ENCODE measurements around the gene CCDC146. TPM values are rescaled to one million over a fixed set of nuclear protein-coding genes. Genes with fewer than 3 reads are reported as not detected.

Gene CCDC146
- total RNA-seq, 1 experiment from 2014 or later = 0.72 TPM

- Histone ChIP-seq H3K56ac (ENCODE audit: insufficient read length, low read depth, low read length) (no peak overlapping the region), H3K79me1 (ENCODE audit: insufficient read depth, low read depth, low read length, poor library complexity, severe bottlenecking) (no peaks in the 10 kb centered on the region), H3K79me2 (ENCODE audit: insufficient read depth, low read length) (no peaks in the 10 kb centered on the region), H2BK20ac (ENCODE audit: low read depth, low read length, poor library complexity, severe bottlenecking) (no peak overlapping the region), H3K9ac (ENCODE audit: extremely low read depth, insufficient read length, low read length) (no peak overlapping the region), H3K4me1 (ENCODE audit: insufficient read depth, low read length) (no peaks in the 10 kb centered on the region), H2AK5ac (ENCODE audit: insufficient read length, low read length) (no peak overlapping the region), H3K4ac (ENCODE audit: low read depth, low read length) (no peak overlapping the region), H3K23ac (ENCODE audit: insufficient read length, low read depth, low read length) (no peak overlapping the region), H3K23me2 (ENCODE audit: insufficient read length, low read depth, low read length, poor library complexity, severe bottlenecking) (no peaks in the 10 kb centered on the region), H4K5ac (ENCODE audit: insufficient read length, low read depth, low read length) (no peak overlapping the region), H2BK15ac (ENCODE audit: low read depth, low read length) (no peak overlapping the region), H2BK12ac (ENCODE audit: insufficient read length, low read depth, low read length) (no peak overlapping the region), H3K4me2 (ENCODE audit: insufficient read depth, insufficient read length, low read length) (no peak overlapping the region), H3T11ph (ENCODE audit: low read length) (no peak overlapping the region), H2BK120ac (ENCODE audit: low read depth, low read length, poor library complexity, severe bottlenecking) (no peak overlapping the region), H3K18ac (ENCODE audit: insufficient read length, low read depth, low read length) (no peak overlapping the region), H2BK5ac (ENCODE audit: insufficient read length, low read length) (no peak overlapping the region), H2AFZ (ENCODE audit: low read length) (no peak overlapping the region), H3K27me3 (ENCODE audit: insufficient read depth, low read length) (peaks cover 2% of the 10 kb centered on the region; the same call in 1 of the 2 replicates), H3K9me3 (ENCODE audit: control insufficient read depth, low read depth, low read length) (no peaks in the 10 kb centered on the region), H4K91ac (ENCODE audit: insufficient read length, low read depth, low read length) (no peak overlapping the region), H4K8ac (replicated peaks; ENCODE audit: insufficient read length, low read depth, low read length) (no peak overlapping the region), H3K27ac (ENCODE audit: insufficient read length, low read depth, low read length) (no peak overlapping the region), H4K20me1 (ENCODE audit: control insufficient read depth, insufficient read depth, insufficient read length) (no peaks in the 10 kb centered on the region), H3K14ac (ENCODE audit: insufficient read depth, low read length) (no peak overlapping the region)
- peaks cover 2% of the 10 kb centered on the region; the same call in 1 of the 2 replicates for H3K27me3 Mint-ChIP-seq (ENCODE audit: low read depth)
- TF ChIP-seq CTCF (conservative IDR thresholded peaks at IDR 0.05) = no peak
- no peak overlapping the region for H3K4me3 Mint-ChIP-seq
- H3K36me3 Mint-ChIP-seq (ENCODE audit: insufficient read depth in 1 of 3, low read depth in 3 of 3) = no peaks in the 10 kb centered on the region
- no peak overlapping the region for H3K27ac Mint-ChIP-seq
- no peak for DNase-seq
- no CpG with 5 or more reads among the region's 1 CpG for WGBS (ENCODE audit: extremely low coverage, insufficient read length, low lambda C conversion rate)
- no peaks in the 10 kb centered on the region for H3K4me1 Mint-ChIP-seq
- H3K9me3 Mint-ChIP-seq = no peaks in the 10 kb centered on the region
These were observed 147.7 kb downstream of the CCDC146 start for GRCh38 chr7:77270094-77270480.

All from H9 (cell line).